IPS DF 4.7 (cell line): ENCODE results near the gene ASCC3.

Source experiments
- DNase-seq: peaks from one replicate; pipeline ENCODE4 v3.0.0-alpha.2; 2013; ENCODE audit warnings: low spot score; ENCODE audit errors: extremely low read depth

The ASCC3 gene

GRCh38 chr6:100506651-100507050, 374.5 kb downstream of the ASCC3 start:
- DNase-seq = no peak

GRCh38 chr6:100504786-100505737, 376.1 kb downstream of the ASCC3 start:
- DNase-seq = no peak

DNA sequence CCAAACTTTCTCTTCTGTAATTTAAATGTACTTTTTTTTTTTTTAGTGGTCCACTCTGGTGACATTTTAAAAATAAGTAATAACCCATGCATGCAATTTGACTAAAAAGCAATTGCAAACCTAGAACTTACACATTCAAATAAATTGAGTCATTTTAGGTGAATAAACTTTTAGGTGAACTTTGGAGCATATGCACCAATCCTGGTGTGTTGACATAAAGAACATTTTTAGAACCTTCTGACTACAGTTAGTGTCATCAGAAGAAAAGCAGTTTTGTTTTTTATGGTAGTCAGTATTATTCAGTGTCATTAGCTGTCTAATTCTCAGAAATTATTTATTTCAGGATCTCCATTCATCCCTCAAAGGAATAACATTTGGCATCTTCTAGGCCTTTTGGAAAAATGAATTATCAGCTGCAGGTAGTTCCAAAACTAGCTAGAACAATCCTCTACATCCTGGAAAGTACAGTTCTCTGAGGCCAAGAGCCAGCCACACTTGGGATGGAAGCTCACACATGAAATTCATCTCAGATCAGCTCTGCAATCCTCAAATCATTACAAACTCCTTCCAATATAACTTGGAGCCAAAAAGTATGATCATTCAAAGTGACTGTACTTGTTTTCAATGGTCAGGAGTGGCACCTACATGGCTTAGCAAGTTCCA, 378.0 kb downstream of the ASCC3 start:
- no peak for DNase-seq

- DNase-seq = no peak
Observed at GRCh38 chr6:100493206-100493888, 387.8 kb downstream of the ASCC3 start.

DNA sequence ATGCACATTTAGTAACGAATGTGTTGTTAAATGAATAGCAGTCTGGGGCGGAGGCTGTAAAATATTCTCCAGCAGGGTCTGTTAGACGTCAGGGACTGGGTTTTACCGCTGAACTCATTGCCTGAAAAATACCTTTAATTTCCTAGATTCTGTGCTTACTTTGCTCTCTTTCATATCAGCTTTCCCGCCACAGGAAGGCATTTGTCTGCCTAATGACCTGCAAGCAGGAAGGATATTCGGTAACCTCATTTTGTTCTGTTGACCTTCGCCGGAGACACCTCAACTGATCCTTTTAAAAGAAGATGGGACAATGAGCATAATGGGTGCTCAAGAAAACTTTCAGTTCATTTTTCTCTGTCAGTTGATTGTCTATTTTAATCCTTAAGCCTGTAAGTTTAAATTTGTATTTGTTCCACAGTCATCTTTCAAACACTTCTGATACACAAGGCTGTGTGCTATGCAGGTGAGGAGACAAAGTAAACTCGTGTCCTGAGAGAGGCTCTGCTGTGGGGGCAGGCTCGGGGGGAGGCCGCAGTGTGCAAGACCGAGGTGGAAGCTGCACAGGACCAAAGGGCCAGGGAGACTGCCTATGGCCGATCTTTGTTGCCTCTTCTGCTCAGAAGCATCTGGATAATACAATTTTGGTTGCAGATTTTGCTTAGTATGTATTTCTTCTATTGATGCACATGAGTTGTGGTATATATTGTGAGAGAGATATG, 389.0 kb downstream of the ASCC3 start:
- DNase-seq = no peak

GRCh38 chr6:100490065-100490464, 391.1 kb downstream of the ASCC3 start:
- DNase-seq = no peak

DNA sequence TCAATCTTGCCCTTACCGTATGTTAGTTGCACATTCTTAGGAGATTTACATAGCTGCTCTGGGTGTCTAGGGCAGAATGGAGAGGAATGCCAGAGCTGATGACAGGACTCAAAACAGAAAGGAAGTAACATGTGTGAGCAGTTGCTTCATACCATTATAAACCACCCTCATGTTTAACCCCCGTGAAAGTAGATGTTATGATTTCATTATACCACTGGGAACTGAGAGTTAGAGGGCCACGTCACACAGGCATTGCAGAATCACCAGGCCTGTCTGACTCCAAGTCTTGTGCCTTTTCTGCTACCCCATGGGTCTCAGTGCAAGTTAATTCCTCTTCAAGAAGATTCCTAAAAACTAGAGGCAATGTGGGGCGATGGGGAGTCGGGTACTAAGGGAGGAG, 392.9 kb downstream of the ASCC3 start:
- DNase-seq = no peak

DNA sequence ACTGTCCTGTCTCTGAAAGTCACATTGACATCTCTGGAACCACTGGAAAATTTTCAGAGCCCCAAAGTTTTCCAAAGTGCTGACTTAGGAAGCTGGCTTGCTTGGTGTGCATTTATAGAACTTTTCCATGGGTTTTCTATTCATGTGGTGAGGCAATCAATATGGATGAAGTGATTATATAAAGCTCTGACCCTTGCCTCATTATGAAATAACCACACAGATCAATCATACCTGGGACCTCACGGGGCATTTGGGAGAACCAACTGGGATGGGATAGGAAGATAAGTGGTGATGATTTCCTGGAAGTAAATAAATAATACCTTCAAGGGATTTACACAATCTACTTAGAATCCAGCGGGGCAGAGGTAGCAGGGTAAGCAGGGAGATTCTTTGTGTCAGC, 393.5 kb downstream of the ASCC3 start:
- DNase-seq = no peak

DNA sequence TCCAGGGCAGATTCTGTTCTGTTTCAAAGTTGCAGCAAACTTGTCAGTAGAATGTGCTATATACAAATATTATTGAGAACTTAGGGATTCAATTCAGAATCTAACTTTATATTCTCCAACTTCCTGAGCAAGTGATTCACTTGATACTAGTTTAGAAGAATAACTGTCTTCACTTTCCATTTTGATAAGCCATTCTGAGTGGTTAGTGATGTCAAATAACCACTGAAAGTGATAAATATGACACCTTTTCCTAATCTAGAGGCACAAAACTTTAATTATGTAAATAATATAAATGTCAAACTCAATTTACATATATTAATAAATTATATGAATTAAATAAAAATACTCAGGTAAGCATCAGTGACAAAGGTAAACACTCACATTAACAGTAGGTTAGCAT, 395.9 kb downstream of the ASCC3 start:
- DNase-seq = no peak

GRCh38 chr6:100484474-100484873, 396.7 kb downstream of the ASCC3 start:
- no peak for DNase-seq

GRCh38 chr6:100482698-100483097, 398.4 kb downstream of the ASCC3 start:
- DNase-seq = no peak

DNA sequence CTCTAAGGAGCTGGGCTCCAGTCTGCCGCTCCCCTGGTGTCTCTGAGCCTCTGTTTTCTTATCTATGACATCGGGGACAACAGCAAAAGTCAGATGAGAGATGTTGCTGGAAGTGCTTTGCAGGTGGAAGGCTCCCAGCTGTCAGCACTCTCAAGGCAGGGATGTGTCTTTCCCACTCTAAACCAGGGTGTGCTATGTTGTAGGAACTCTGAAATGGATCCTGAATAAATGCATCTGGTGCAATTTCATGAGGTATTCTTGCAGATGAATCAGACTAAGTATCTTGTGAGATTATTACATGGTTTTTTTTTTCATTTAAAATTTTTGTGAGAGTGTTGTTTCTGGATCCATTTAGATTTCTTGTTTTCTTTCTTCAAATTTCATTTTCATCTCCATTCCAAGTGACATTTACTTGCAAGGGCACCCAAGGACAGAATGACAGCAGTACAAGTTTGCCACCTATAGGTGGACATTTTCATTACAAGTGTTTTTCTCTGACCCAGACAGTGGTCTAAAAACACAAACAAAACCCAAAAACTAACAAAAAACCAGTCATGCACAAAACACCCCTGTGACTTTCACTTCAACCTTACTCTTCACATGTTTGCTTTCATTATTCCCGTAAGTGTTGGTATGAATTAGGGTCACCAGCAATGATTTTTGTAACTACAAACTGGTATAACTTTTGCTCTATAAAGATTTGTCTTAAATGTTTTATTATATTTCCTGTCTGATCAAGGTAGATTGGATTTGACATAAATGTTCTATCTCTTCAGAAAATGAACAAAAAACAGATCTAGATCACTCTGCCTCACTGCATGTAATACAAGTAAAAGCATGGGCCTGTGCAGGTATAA, 401.7 kb downstream of the ASCC3 start:
- no peak for DNase-seq

- DNase-seq = no peak
Observed at GRCh38 chr6:100475554-100476320, 405.4 kb downstream of the ASCC3 start.

GRCh38 chr6:100473182-100473581, 407.9 kb downstream of the ASCC3 start:
- no peak for DNase-seq

GRCh38 chr6:100472674-100473073, 408.5 kb downstream of the ASCC3 start:
- DNase-seq = no peak

GRCh38 chr6:100470422-100471120, 410.6 kb downstream of the ASCC3 start:
- no peak for DNase-seq

DNA sequence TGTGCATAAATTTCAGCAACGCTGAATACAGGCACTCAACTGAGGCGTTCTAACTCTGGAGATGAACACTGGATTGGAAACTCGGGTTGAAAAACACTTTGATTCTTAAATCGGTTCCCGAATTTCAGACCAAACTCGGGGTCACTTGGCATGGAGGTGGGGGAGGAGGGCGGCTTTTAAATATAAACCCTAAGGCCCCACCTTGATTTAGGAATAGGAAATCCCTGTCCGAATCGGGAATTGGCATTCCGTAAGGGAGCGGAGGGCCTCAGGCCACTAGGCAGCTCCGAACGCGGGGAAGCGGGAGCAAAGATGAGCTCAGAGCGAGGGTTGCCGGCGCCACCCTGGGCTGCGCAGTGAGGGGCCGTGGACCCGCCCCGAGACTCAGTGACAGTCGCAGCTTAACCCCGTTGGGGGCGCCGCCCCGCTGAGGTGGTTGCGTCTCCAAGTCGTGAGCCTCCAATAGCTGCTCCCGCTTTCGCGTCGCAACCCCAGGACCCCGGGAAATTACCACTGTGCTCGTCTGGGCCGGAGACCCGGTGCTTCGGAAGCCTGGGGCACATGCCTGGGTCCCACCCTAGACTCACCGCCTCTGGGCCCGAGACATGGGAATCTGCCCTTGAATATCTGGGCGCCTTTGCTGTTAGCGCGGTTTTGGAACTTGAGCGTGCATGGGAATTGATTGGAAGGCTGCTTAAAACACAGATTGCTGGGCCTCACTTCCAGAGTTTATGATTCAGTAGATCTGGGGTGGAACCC, 411.8 kb downstream of the ASCC3 start:
- no peak for DNase-seq

GRCh38 chr6:100468016-100468622, 413.0 kb downstream of the ASCC3 start:
- DNase-seq = no peak
